Muscle layer of duodenum (tissue), 2 donors: ENCODE results near the gene CDK11B.

Experiments used
- H3K27ac ChIP-seq: one replicate; pipeline ENCODE4 v1.7.0; 2013; ENCODE audit warnings: mild to moderate bottlenecking, low read length
- H3K27me3 ChIP-seq: one replicate; pipeline ENCODE4 v1.7.0; 2013; ENCODE audit warnings: low read depth, mild to moderate bottlenecking, control low read depth, low read length
- H3K36me3 ChIP-seq, 2 donors: one replicate each; pipeline ENCODE4 v1.7.0; 2013; ENCODE audit warnings: low read length in 2 of 2, control low read depth in 1 of 2, mild to moderate bottlenecking in 1 of 2; ENCODE audit not compliant: insufficient read depth in 2 of 2, control insufficient read depth in 1 of 2
- H3K4me1 ChIP-seq, 2 donors: one replicate each; pipeline ENCODE4 v1.7.0; 2013; ENCODE audit warnings: low read length in 2 of 2, mild to moderate bottlenecking in 2 of 2, control low read depth in 1 of 2, moderate library complexity in 1 of 2; ENCODE audit not compliant: insufficient read depth in 2 of 2, control insufficient read depth in 1 of 2
- H3K4me3 ChIP-seq, 2 donors: one replicate each; pipeline ENCODE4 v1.7.0; 2013; ENCODE audit warnings: low read length in 2 of 2, low read depth in 1 of 2, mild to moderate bottlenecking in 1 of 2
- H3K9me3 ChIP-seq, 2 donors: one replicate each; pipeline ENCODE4 v1.7.0; 2013; ENCODE audit warnings: low read length in 2 of 2, control low read depth in 1 of 2, mild to moderate bottlenecking in 1 of 2; ENCODE audit not compliant: control insufficient read depth in 1 of 2
- donor health status: healthy.

The CDK11B gene

DNA sequence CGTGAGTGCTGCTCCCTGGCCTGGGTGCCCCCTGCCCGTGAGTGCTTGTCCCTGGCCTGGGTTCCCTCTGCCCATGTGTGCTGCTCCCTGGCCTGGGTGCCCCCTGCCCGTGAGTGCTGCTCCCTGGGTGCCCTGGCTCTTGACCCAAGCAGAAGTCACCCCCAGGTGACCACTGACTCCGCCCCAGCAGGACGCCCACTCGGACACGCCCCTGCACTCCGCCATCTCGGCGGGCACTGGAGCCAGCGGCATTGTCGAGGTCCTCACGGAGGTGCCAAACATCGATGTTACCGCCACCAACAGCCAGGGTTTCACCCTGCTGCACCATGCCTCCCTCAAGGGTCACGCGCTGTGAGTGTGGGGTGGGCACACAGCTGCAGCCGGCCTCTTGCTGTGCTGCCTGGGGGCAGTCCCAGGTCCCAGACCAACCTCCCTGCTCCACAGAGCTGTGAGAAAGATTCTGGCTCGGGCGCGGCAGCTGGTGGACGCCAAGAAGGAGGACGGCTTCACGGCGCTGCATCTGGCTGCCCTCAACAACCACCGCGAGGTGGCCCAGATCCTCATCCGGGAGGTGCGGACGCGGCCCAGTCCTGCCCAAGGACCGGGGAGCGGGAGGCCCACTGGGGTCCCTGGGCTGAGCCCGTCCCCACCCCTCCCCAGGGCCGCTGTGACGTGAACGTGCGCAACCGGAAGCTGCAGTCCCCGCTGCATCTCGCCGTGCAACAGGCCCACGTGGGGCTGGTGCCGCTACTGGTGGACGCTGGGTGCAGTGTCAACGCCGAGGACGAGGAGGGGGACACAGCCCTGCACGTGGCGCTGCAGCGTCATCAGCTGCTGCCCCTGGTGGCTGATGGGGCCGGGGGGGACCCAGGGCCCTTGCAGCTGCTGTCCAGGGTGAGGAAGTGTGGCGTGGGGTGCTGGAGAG is 30.7 kb downstream of the CDK11B start:
- Histone ChIP-seq H3K9me3 (no peaks in the 10 kb centered on the region), H3K27ac (no peak overlapping the region), H3K4me3 (no peak overlapping the region), H3K36me3 (peaks cover 0 to 29% of the 10 kb centered on the region in 2 donors), H3K27me3 (no peaks in the 10 kb centered on the region), H3K4me1 (peaks cover 0 to 15% of the 10 kb centered on the region in 2 donors)

DNA sequence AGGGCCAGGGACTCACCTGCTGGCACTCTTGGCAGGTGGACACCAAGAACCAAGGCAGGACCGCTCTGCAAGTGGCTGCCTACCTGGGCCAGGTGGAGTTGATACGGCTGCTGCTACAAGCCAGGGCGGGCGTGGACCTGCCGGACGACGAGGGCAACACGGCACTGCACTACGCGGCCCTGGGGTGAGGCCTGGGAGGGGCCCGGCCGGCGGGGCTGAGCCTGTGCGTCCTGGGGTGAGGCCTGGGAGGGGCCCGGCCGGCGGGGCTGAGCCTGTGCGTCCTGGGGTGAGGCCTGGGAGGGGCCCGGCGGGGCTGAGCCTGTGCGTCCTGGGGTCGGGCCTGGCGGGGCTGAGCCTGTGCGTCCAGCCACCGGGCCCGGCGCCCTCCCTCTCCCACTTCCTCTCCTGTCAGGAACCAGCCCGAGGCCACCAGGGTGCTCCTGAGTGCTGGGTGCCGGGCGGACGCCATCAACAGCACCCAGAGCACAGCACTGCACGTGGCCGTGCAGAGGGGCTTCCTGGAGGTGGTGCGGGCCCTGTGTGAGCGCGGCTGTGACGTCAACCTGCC is 31.5 kb downstream of the CDK11B start:
- Histone ChIP-seq H3K27ac (no peak overlapping the region), H3K4me1 (peaks cover 0 to 15% of the 10 kb centered on the region in 2 donors), H3K36me3 (peaks cover 0 to 29% of the 10 kb centered on the region in 2 donors), H3K27me3 (no peaks in the 10 kb centered on the region), H3K4me3 (no peak overlapping the region), H3K9me3 (no peaks in the 10 kb centered on the region)

DNA sequence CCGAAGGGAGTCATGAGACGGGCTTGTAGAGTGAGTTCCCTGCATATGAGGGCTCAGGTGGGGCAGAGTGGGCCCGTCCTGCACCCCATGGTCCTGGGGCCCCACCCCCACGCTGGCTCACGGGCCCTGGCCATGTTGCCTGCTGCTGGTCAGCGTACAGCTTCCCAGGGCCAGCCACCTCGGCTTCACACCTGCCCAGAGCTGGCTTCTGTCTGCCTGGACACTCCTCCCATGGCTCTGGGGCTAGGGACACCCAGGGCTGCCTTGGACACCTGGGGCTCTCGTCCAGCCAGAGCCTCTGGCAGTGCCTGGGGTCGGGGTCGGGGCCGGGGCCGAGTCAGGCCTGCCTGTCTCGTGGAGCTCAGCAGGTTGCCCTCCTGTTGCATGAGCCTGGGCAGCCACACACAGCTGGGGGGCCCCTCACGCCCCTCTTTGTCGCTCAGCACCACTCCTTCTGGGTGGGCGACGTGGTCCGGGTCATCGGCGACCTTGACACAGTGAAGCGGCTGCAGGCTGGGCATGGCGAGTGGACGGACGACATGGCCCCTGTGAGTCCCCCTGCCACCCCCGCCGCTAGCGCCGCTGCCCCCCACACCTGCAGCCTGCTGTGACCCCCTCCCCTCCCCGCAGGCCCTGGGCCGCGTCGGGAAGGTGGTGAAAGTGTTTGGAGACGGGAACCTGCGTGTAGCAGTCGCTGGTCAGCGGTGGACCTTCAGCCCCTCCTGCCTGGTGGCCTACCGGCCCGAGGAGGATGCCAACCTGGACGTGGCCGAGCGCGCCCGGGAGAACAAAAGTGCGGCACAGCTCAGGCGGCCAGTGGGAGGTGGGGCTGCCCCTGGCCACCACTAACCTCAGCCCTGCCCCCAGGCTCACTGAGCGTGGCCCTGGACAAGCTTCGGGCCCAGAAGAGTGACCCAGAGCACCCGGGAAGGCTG is 32.3 kb downstream of the CDK11B start:
- Histone ChIP-seq H3K27ac (no peak overlapping the region), H3K36me3 (peaks cover 0 to 29% of the 10 kb centered on the region in 2 donors), H3K4me1 (peaks cover 0 to 6% of the 10 kb centered on the region in 2 donors), H3K4me3 (no peak overlapping the region), H3K9me3 (no peaks in the 10 kb centered on the region), H3K27me3 (no peaks in the 10 kb centered on the region)

DNA sequence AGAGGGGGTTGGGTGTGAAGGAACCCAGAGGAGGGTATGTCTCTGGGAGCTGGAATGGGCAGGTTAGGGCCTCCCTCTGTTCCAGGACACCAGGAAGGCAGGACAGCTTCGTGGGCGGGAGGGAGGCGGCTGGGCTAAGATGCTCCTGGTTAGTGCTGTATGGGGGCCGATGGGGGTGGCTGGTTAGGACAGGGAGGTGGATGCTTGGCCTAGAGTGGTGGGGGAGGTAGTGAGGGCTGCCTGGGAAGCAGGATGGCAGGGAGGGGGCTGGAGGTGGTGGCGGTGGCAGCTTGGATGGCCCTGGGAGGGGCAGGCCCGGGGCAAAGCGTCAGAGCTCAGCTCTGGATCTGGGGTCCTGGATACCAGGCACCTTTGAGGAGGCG is 33.0 kb downstream of the CDK11B start:
- peaks cover 0 to 29% of the 10 kb centered on the region in 2 donors for H3K36me3 ChIP-seq
- H3K4me3 ChIP-seq: no peak overlapping the region
- H3K27me3 ChIP-seq: no peaks in the 10 kb centered on the region
- no peak overlapping the region for H3K27ac ChIP-seq
- H3K9me3 ChIP-seq: no peaks in the 10 kb centered on the region
- H3K4me1 ChIP-seq: peaks cover 0 to 6% of the 10 kb centered on the region in 2 donors

DNA sequence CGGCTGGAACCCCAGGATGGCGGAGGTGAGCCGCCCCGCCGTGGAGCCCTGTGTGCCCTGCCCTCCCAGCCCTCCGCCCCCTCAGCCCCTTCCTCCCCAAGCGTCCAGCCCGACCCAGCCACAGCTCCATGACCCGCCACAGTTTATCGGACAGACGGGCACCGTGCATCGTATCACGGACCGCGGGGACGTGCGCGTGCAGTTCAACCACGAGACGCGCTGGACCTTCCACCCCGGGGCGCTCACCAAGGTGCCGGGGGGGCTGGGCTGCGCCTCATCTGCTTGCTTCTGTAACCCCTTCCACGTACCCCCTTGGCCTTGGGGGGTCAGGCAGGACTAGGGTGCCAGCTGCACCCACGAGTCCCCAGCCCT is 33.4 kb downstream of the CDK11B start:
- Histone ChIP-seq H3K36me3 (peaks cover 0 to 29% of the 10 kb centered on the region in 2 donors), H3K27ac (no peak overlapping the region), H3K9me3 (no peaks in the 10 kb centered on the region), H3K27me3 (no peaks in the 10 kb centered on the region), H3K4me1 (peaks cover 0 to 2% of the 10 kb centered on the region in 2 donors), H3K4me3 (no peak overlapping the region)

DNA sequence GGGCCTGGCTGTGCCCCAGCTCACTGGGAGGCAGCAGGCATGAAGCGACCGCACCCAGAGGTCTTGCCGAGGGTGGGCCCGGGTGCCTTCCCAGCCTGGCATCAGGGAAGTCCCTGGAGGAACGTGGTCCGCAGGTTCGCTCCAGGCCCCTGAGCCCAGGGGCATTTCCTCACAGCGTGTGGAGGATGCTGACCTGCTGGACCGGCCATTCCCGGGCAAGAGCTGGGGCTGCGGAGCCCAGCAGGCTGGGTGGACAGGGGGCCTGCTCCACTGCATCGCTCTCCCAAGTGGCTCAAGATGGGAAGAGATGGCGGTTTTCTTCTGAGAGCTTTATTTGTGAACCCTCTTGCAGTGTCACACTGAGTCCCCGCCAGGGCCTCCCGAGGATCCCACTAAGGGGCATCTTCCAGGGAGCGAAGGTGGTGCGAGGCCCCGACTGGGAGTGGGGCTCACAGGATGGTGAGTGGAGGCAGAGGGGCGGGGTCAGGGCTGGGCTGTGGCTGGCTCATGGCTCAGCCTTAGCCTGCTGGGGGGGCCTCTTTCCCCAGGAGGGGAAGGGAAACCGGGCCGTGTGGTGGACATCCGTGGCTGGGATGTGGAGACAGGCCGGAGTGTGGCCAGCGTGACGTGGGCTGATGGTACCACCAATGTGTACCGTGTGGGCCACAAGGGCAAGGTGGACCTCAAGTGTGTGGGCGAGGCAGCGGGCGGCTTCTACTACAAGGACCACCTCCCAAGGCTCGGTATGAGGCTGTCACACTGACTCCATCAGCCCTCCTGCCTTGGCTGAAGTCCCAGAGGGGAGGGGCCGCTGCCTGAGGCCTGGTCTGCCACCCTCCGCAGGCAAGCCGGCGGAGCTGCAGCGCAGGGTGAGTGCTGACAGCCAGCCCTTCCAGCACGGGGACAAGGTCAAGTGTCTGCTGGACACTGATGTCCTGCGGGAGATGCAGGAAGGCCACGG is 34.1 kb downstream of the CDK11B start:
- Histone ChIP-seq H3K36me3 (peaks cover 0 to 29% of the 10 kb centered on the region in 2 donors), H3K4me1 (no peaks in the 10 kb centered on the region), H3K27me3 (no peaks in the 10 kb centered on the region), H3K27ac (no peak overlapping the region), H3K4me3 (no peak overlapping the region), H3K9me3 (no peaks in the 10 kb centered on the region)

DNA sequence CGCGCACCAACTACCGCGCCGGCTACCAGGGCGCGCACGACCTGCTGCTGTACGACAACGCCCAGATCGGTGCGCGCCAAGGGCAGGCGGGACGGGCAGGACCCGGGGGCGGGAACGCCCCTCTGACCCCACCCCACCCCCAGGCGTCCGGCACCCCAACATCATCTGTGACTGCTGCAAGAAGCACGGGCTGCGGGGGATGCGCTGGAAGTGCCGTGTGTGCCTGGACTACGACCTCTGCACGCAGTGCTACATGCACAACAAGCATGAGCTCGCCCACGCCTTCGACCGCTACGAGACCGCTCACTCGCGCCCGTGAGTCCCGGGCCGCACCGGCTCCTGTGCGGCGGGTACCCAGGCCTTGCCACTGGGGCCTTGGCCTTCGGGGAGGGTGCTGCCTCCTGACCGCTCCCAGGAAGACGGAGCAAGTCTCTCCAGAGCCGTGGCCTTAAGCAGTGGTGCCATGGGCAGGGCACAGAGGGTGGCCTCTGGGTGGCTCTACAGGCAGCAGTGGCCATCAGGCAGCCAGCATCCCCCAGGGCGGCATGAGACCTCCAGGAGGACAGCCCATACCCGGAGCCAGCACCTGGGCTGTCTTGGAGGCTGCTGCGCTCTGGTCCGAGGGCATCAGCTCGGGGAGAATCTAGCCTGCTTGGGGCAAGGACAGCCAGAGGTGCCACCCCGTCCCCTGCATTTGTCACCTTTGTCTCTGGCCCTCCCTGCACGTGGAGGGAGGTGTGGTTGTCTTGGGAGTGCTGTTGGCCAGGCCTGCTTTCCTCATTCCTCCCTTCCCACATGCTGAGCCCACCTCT is 35.0 kb downstream of the CDK11B start:
- Histone ChIP-seq H3K36me3 (peaks cover 0 to 25% of the 10 kb centered on the region in 2 donors), H3K4me1 (no peaks in the 10 kb centered on the region)

DNA sequence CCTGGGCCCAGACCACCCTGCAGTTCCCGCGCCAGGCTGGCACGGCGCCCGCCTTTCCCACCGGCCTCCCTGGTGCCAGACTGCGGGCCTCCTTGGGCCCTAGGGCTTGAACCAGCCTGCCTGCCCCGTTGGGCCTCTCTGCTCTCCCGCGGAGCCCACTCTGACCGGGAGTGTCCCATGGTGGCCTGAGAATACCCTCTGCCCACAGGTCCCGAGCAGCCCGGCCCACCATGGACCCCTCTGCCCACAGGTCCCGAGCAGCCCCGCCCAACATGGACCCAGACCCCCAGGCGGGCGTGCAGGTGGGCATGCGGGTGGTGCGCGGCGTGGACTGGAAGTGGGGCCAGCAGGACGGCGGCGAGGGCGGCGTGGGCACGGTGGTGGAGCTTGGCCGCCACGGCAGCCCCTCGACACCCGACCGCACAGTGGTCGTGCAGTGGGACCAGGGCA is 35.6 kb downstream of the CDK11B start:
- Histone ChIP-seq H3K9me3 (no peaks in the 10 kb centered on the region), H3K4me1 (no peaks in the 10 kb centered on the region), H3K4me3 (no peak overlapping the region), H3K27me3 (no peaks in the 10 kb centered on the region), H3K27ac (no peak overlapping the region), H3K36me3 (peaks cover 0 to 19% of the 10 kb centered on the region in 2 donors)

More for the DNA sequence above, 35.0 kb downstream of the CDK11B start:
- Histone ChIP-seq H3K27ac (no peak overlapping the region), H3K4me3 (no peak overlapping the region), H3K27me3 (no peaks in the 10 kb centered on the region), H3K9me3 (no peaks in the 10 kb centered on the region)

DNA sequence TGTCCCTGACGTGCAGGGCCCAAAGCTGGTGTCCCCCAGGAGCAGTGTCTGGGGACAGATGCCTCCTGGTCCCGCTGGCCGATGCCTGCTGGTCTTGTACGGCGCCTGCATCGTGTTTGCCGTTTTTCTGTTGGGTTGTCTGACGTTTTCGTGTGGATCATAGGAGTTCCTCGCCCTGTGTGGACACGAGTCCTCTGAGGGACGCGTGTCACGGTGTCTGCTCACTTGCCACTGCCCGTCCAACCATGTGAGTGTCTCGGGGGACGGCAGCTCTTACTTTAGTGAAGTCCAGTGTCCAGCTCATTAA is 36.1 kb downstream of the CDK11B start:
- H3K27me3 ChIP-seq: no peaks in the 10 kb centered on the region
- H3K9me3 ChIP-seq: no peaks in the 10 kb centered on the region
- no peak overlapping the region for H3K27ac ChIP-seq
- peaks cover 4 to 18% of the 10 kb centered on the region in 2 donors for H3K36me3 ChIP-seq
- no peaks in the 10 kb centered on the region for H3K4me1 ChIP-seq
- no peak overlapping the region for H3K4me3 ChIP-seq
